Suprapubic skin (tissue), 4 donors: ENCODE results near the gene DPEP3.

Experiments used
- CTCF ChIP-seq, 2 donors: fragments of 200-600 bp in 1 of 2; fragments of 450-650 bp in 1 of 2; sonication (generic) in 1 of 2; IDR thresholded peaks; one replicate each; pipeline ENCODE4 v1.5.1; 2016 to 2019; ENCODE audit warnings: antibody characterized with exemption in 2 of 2, mild to moderate bottlenecking in 1 of 2, moderate library complexity in 1 of 2
- EP300 ChIP-seq: sonication (generic); formaldehyde crosslinking; IDR thresholded peaks from one replicate; pipeline ENCODE4 v1.6.1; 2017; ENCODE audit warnings: antibody characterized with exemption
- POLR2AphosphoS5 ChIP-seq, 3 donors: sonication (generic); formaldehyde crosslinking; IDR thresholded peaks; one replicate each; pipeline ENCODE4 v1.6.1; 2017; ENCODE audit warnings: antibody characterized with exemption in 3 of 3

GRCh38 chr16:67953641-67954375 is 26.5 kb downstream of the DPEP3 start:
- TF ChIP-seq CTCF (IDR thresholded peaks at IDR 0.05) (no peak), EP300 (no peak), POLR2AphosphoS5 (IDR thresholded peaks at IDR 0.05) (no peak)
